KBM-7 (cell line): ENCODE results near the gene INAFM2.

Experiments
- DNase-seq: peaks from one replicate; pipeline ENCODE4 v3.0.0-alpha.2; 2015
- in situ Hi-C: fragments of 300-500 bp; cut with MboI; formaldehyde crosslinking; loops from 2 replicates; pipeline ENCODE4 v1.14.3; 2020; ENCODE audit warnings: low sequenced_read_pairs, low pct_unique_long_range_greater_than_20kb, mixed read lengths

Gene INAFM2

GRCh38 chr15:40338041-40338657 lies 14.7 kb downstream of the INAFM2 start:
- peak; percentile 85 for DNase-seq
- in situ Hi-C loops = no loop called here

- DNase-seq = no peak
- in situ Hi-C loops = no loop called here
Measured at GRCh38 chr15:40338921-40339620, 15.6 kb downstream of the INAFM2 start.

DNA sequence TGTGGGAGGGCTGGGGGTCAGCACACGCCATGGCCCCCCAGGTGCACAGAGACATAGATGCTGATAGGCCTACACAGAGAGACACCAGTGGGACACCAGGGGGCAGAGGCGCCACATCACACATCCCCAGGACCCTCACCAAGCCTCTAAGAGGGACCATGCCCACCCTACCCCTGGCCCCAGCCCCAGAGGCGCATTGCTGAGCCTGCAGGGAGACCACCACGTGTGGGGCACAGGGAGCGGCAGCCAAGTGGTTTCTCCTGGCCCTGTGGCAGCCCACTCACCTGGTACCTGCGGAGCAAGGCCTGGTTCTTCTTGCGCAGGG lies 16.1 kb downstream of the INAFM2 start:
- no peak for DNase-seq
- in situ Hi-C loops = no loop called here

- DNase-seq = no peak
- in situ Hi-C loops = no loop called here
Measured at GRCh38 chr15:40340038-40340739, 16.7 kb downstream of the INAFM2 start.

GRCh38 chr15:40340740-40341400 lies 17.4 kb downstream of the INAFM2 start, which contains the start of gene CCDC9B:
CCDC9B (minus strand) TSS chr15:40340939; CDS start chr15:40340819, 120 bp downstream.
- DNase-seq = peak; percentile 53

GRCh38 chr15:40342416-40343320 lies 19.2 kb downstream of the INAFM2 start:
- no peak for DNase-seq
- in situ Hi-C loops = no loop called here

More at GRCh38 chr15:40340740-40341400, 17.4 kb downstream of the INAFM2 start, which contains the start of gene CCDC9B:
- in situ Hi-C loops = no loop called here

GRCh38 chr15:40343512-40343911 lies 20.0 kb downstream of the INAFM2 start:
- in situ Hi-C loops = no loop called here

DNA sequence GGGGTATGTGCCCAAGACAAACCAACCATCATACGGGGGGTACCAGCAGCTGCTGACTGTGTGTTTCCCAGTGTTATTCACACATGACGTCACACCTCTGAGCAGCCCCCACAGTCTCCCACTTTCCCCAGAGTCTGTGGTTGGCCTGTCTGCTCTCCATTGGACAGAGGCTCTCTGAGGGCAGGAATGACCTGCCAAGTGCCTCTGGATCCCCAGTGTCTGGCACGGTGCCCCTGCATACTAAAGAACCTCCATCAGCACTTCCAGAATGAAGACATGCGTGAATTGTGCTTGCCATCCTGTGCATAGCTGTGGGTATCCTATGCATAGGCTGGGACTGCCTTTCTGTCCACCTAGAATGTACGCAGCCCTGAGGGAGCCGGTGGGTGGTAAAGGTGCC lies 20.7 kb downstream of the INAFM2 start:
- in situ Hi-C loops = no loop called here
- DNase-seq = no peak

More at GRCh38 chr15:40343512-40343911, 20.0 kb downstream of the INAFM2 start:
- DNase-seq = peak; percentile 55

DNA sequence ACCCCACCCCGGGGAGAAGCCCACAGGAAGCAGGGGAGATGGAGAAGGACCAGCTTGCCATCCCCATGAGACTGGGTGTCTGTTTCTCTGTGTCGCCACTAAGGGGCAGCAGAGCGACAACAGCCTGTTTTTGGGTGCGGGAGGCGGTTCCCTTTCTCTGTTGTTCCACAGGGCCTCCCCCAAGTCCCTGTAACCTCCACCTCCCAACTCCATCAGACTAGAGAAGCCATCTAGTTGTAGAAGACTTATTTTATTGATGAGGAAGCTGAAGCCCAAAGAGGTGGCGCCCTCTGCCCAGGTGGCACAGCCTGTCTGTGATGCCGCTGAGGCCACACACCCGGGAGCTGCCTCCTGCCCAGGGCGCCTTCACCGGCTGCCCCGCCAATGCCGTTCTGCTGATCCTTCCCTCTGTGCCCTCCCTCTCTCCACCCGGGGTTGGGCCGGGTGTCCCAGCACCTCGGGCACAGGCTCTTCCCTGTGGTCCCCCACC lies 21.2 kb downstream of the INAFM2 start:
- DNase-seq = peak; percentile 71
- in situ Hi-C loops = no loop called here

- in situ Hi-C loops = no loop called here
- DNase-seq = no peak
Measured at GRCh38 chr15:40345225-40345866, 21.9 kb downstream of the INAFM2 start.

DNA sequence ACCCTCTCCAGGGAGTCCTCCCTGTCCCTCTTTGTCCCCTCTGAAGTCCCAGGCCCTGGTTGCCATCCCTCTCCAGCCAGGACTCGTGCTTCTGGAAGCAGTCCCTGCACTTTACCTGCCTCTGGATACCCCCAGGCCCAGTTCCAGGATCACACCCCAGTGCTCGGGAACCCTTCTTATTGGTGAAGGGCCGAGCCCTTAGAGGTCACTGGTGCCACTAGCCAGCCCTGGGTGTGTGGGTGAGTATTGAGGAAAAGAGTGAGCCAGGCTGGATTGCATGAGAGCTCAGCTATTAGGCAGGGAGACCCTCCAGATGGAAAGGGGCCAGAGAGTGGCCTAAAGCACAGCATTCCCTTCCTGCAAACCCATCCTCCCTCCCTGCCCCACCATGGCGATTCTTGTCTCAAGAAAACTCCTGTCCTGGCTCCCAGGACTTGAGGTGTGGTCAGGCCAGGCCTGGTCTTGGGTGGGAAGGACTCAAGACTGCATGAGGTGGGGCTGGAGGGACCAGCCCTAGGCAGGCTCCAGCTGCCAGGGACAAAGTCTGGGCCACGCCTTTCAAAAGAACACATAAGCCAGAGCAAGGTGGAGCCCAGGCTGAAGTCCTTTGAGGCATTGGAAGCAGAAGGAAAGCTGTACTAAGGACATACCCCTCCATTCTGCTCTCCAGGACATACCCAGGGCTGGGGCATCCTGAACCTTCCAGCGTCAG lies 22.5 kb downstream of the INAFM2 start:
- in situ Hi-C loops = no loop called here

GRCh38 chr15:40346579-40347558 lies 23.4 kb downstream of the INAFM2 start:
- in situ Hi-C loops = no loop called here
- no peak for DNase-seq

More for the DNA sequence above, 22.5 kb downstream of the INAFM2 start:
- no peak for DNase-seq

GRCh38 chr15:40347559-40348473 lies 24.3 kb downstream of the INAFM2 start:
- in situ Hi-C loops = no loop called here
- DNase-seq = no peak

GRCh38 chr15:40348474-40348870 lies 25.0 kb downstream of the INAFM2 start:
- no peak for DNase-seq
- in situ Hi-C loops = no loop called here

- DNase-seq = no peak
- in situ Hi-C loops = no loop called here
Measured at GRCh38 chr15:40349163-40349562, 25.7 kb downstream of the INAFM2 start.
